Gastrocnemius medialis (tissue), 4 donors: Measurements from ENCODE around the gene SEPTIN10.

Experiments used
- POLR2A ChIP-seq, 2 donors: fragments of 450-650 bp; IDR thresholded peaks; one replicate each; pipeline ENCODE4 v1.6.1; 2017; ENCODE audit warnings: antibody characterized with exemption in 2 of 2, mild to moderate bottlenecking in 2 of 2, moderate library complexity in 2 of 2
- TF ChIP-seq, protein P1 (sequence below), 5 experiments: fragments of 450-650 bp in 3 of 5; fragments of 200-600 bp in 2 of 5; sonication (generic) in 2 of 5; IDR thresholded peaks in 4 of 5; conservative IDR thresholded peaks in 1 of 5; 1 replicate in 4 of 5; 2 replicates in 1 of 5; pipeline ENCODE4 v1.5.1; 2016 to 2019; ENCODE audit warnings: antibody characterized with exemption in 5 of 5, mild to moderate bottlenecking in 3 of 5, moderate library complexity in 3 of 5

DNA sequence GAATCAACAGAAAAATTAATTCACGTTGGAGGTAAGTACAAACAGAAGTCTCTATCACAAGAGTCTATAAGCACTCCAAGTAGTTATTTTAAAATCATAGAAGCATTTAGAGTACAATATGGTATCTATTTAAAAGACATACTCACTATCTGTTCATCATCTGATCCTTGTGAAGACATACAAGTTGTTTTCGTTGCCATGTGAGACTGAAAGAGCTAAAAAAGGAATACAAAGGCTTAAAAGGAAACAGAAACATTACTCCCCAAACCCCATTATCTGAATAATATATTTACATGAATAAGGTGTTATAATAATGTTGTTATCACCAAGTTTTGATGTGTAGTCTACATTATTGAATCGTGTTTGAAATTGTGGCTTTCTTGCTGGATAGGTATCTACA is 20.9 kb downstream of the SEPTIN10 start:
- TF ChIP-seq, protein P1, sequence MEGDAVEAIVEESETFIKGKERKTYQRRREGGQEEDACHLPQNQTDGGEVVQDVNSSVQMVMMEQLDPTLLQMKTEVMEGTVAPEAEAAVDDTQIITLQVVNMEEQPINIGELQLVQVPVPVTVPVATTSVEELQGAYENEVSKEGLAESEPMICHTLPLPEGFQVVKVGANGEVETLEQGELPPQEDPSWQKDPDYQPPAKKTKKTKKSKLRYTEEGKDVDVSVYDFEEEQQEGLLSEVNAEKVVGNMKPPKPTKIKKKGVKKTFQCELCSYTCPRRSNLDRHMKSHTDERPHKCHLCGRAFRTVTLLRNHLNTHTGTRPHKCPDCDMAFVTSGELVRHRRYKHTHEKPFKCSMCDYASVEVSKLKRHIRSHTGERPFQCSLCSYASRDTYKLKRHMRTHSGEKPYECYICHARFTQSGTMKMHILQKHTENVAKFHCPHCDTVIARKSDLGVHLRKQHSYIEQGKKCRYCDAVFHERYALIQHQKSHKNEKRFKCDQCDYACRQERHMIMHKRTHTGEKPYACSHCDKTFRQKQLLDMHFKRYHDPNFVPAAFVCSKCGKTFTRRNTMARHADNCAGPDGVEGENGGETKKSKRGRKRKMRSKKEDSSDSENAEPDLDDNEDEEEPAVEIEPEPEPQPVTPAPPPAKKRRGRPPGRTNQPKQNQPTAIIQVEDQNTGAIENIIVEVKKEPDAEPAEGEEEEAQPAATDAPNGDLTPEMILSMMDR (IDR thresholded peaks at IDR 0.05 in 4 of 5, conservative IDR thresholded peaks at IDR 0.05 in 1 of 5) = no peak
- no peak for TF ChIP-seq POLR2A (IDR thresholded peaks at IDR 0.05)
